ENCODE measurements around the gene PAX2.

DNA sequence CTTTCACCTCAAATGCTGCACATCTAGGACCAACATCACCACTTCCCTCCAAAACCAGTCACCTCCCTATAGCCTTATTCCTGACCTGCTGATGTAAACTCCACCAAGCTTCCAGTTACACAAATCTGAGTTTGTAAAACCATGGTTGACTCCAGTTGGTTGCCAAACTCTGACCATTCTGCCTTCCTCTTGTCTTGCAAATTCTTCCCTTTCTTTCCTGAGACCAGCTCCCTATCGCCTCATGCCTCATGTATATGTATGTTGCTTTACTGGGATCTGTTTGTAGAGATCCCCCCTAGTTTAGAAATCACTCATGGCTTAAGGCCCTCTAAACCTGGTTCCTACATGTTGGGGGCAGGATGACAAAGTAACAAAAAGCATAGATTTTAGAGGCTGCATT is 31.3 kb downstream of the PAX2 start:
- TF ChIP-seq, protein P1, sequence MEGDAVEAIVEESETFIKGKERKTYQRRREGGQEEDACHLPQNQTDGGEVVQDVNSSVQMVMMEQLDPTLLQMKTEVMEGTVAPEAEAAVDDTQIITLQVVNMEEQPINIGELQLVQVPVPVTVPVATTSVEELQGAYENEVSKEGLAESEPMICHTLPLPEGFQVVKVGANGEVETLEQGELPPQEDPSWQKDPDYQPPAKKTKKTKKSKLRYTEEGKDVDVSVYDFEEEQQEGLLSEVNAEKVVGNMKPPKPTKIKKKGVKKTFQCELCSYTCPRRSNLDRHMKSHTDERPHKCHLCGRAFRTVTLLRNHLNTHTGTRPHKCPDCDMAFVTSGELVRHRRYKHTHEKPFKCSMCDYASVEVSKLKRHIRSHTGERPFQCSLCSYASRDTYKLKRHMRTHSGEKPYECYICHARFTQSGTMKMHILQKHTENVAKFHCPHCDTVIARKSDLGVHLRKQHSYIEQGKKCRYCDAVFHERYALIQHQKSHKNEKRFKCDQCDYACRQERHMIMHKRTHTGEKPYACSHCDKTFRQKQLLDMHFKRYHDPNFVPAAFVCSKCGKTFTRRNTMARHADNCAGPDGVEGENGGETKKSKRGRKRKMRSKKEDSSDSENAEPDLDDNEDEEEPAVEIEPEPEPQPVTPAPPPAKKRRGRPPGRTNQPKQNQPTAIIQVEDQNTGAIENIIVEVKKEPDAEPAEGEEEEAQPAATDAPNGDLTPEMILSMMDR (conservative IDR thresholded peaks at IDR 0.05): no peak
- TF ChIP-seq ZFX (IDR thresholded peaks at IDR 0.05): no peak
